HG03135 (cell line): ENCODE results near the gene LST1.

ENCODE experiments used
- ATAC-seq: cut with Tn5 transposase; IDR thresholded peaks from one replicate; pipeline ENCODE4 v1.9.1; 2021; ENCODE audit warnings: mild to moderate bottlenecking, moderate library complexity; ENCODE audit not compliant: unreplicated experiment

The LST1 gene

DNA sequence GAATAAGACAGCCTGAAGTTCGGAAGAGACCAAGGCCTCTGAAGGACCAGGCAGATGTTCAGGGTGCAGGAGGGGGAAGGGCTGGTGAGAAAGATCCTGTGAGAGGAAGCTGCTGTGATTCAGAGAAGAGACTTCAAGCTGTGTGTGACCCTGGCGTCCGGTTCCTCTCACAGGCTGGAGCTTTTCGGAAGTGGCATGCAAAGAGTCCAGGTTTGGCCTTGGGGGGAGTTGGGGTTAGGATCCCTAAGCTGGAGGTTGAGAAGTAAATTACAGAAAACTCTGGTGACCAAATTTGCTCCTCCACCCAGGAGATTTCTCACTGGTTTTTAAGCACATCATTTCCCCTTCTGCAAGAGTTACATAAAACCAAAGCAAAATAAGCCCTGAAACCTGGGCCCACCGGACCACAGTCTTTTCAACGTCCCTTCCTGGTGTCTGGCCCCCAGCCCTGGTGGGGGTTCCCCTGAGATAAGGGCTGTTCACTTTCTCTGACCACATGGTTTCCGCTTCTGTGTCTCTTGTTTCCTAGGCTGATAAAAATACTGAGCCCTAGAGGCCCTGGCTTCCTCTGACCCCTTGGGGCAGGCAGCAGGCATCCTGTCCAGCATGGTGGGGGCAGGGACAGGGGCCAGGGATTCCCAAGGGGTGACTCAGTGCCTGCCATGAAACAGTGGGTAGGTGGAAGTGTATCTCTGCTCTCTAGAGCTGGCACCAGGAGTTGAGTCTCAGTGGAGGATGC lies 25.9 kb upstream of the LST1 start:
- ATAC-seq, result peak; percentile 71

DNA sequence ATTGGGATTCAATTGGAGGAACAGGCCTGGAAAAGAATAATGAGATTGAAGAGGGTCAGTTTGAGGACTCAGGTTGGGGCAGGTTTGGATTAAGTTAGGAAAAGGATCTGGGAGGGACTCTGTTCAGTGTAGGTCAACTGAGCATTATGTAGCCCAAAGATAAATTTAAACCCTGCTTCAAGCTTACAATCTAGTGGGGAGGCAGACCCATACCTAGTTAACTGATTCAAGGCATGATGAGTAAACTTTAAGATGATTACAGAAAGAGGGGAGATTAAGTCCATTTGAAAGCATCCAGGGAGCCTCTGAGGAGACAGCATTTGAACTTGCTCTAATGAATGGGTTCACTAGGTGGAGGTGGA lies 25.4 kb upstream of the LST1 start:
- no peak for ATAC-seq

DNA sequence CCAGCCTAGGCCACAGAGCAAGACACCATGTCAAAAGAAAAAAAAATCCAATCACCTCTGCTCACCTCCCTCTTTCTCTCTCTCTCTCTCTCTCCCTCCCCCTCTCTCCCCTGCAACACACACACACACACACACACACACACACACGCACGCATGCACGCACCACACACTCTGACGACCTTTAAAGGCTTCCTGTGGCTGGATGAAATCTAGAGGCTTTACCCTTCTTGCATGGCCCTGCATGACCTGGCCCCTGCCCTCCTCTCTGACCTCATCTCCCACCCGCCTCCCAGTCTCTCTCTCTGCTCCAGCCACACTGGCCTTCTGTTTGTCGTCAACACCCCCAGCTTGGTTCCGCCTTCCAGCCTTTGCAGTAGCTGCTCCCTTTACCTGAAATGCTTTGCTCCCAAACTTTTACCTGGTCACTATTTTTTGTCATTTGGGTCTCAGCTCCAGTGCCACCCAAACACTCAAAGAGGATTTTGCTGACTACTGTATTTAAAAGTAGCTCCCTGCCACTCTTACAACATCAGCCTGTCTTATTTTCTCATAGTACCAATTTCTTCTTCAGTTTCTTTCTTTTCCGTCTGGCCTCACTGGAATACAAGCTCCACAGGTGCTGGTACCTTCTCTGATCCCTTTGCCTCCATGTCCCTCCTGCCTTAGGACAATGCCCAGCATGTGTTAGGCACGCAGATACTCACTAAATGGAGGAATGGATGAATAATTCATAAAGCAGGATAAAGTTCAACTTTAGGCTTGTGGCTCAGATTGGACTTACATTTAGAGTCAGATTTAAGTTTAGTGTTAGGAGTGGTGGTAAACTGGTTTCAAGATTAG lies 18.3 kb upstream of the LST1 start:
- no peak for ATAC-seq

DNA sequence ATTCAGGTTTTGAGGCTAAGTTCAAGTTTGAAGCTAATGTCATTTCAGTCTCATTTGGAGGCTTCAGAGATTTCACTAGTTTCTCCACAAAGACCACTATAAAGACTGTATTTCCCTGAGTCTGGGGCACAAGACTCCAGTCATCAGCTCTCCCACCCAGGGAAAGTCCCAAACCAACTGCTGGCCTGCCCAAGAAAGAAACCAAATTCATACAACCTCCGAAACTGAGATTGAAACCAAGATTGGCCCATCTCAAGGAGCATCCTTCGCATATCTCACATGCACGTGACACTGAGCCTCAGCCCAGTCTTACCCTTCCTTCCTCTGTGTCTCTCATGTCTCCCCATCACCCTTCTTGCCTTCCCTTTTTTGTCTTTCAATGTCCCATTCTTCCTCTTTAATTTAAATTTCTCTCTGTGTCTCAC lies 17.5 kb upstream of the LST1 start:
- peak; percentile 55 for ATAC-seq

DNA sequence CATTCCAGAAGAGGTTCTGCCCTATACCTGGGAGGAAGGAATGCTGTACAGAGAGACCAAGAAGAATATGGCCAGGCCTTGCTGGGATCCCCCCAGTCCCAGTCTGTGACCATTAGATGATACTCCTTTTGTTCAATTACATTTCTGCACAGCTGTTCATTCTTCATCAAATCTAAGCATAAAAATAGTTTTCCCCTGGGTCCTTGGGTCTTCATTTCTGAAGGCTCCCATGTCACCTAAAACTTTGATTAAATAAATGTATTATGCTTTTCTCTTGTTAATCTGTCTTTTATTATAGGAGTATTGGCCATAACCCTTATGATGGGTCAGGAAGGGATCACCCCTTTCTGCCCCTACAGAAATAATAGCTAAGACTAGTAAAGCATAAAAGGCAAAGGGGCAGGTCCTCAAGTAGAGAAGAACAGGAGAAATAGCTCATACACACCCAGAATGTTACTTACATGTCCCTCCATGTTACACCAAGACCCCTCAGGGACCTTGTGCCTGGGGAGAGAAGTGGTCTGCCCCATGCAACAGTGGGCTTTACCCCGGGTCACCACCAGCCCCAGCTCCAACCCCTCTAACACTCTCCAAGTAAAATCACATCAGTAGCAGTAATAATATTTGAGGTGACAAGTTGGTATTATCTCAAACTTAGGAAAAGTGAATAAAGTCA lies 16.1 kb upstream of the LST1 start:
- ATAC-seq, result no peak

DNA sequence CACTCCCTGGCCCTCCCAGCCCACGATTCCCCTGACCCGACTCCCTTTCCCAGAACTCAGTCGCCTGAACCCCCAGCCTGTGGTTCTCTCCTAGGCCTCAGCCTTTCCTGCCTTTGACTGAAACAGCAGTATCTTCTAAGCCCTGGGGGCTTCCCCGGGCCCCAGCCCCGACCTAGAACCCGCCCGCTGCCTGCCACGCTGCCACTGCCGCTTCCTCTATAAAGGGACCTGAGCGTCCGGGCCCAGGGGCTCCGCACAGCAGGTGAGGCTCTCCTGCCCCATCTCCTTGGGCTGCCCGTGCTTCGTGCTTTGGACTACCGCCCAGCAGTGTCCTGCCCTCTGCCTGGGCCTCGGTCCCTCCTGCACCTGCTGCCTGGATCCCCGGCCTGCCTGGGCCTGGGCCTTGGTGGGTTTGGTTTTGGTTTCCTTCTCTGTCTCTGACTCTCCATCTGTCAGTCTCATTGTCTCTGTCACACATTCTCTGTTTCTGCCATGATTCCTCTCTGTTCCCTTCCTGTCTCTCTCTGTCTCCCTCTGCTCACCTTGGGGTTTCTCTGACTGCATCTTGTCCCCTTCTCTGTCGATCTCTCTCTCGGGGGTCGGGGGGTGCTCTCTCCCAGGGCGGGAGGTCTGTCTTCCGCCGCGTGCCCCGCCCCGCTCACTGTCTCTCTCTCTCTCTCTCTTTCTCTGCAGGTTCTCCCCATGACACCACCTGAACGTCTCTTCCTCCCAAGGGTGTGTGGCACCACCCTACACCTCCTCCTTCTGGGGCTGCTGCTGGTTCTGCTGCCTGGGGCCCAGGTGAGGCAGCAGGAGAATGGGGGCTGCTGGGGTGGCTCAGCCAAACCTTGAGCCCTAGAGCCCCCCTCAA lies 13.8 kb upstream of the LST1 start, which contains the start of gene LTA:
TSS of gene LTA (plus strand) at position 249 of the 871 bp plus-strand sequence. CDS start at position 703, 454 bp downstream.
- ATAC-seq, result no peak

DNA sequence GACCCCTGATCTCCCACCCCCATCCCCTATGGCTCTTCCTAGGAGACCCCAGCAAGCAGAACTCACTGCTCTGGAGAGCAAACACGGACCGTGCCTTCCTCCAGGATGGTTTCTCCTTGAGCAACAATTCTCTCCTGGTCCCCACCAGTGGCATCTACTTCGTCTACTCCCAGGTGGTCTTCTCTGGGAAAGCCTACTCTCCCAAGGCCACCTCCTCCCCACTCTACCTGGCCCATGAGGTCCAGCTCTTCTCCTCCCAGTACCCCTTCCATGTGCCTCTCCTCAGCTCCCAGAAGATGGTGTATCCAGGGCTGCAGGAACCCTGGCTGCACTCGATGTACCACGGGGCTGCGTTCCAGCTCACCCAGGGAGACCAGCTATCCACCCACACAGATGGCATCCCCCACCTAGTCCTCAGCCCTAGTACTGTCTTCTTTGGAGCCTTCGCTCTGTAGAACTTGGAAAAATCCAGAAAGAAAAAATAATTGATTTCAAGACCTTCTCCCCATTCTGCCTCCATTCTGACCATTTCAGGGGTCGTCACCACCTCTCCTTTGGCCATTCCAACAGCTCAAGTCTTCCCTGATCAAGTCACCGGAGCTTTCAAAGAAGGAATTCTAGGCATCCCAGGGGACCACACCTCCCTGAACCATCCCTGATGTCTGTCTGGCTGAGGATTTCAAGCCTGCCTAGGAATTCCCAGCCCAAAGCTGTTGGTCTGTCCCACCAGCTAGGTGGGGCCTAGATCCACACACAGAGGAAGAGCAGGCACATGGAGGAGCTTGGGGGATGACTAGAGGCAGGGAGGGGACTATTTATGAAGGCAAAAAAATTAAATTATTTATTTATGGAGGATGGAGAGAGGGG lies 12.6 kb upstream of the LST1 start:
- no peak for ATAC-seq

DNA sequence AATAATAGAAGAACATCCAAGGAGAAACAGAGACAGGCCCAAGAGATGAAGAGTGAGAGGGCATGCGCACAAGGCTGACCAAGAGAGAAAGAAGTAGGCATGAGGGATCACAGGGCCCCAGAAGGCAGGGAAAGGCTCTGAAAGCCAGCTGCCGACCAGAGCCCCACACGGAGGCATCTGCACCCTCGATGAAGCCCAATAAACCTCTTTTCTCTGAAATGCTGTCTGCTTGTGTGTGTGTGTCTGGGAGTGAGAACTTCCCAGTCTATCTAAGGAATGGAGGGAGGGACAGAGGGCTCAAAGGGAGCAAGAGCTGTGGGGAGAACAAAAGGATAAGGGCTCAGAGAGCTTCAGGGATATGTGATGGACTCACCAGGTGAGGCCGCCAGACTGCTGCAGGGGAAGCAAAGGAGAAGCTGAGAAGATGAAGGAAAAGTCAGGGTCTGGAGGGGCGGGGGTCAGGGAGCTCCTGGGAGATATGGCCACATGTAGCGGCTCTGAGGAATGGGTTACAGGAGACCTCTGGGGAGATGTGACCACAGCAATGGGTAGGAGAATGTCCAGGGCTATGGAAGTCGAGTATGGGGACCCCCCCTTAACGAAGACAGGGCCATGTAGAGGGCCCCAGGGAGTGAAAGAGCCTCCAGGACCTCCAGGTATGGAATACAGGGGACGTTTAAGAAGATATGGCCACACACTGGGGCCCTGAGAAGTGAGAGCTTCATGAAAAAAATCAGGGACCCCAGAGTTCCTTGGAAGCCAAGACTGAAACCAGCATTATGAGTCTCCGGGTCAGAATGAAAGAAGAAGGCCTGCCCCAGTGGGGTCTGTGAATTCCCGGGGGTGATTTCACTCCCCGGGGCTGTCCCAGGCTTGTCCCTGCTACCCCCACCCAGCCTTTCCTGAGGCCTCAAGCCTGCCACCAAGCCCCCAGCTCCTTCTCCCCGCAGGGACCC lies 11.7 kb upstream of the LST1 start:
- ATAC-seq, result no peak

DNA sequence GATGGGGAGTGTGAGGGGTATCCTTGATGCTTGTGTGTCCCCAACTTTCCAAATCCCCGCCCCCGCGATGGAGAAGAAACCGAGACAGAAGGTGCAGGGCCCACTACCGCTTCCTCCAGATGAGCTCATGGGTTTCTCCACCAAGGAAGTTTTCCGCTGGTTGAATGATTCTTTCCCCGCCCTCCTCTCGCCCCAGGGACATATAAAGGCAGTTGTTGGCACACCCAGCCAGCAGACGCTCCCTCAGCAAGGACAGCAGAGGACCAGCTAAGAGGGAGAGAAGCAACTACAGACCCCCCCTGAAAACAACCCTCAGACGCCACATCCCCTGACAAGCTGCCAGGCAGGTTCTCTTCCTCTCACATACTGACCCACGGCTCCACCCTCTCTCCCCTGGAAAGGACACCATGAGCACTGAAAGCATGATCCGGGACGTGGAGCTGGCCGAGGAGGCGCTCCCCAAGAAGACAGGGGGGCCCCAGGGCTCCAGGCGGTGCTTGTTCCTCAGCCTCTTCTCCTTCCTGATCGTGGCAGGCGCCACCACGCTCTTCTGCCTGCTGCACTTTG lies 10.7 kb upstream of the LST1 start, which contains the start of gene TNF:
TSS of gene TNF (plus strand) at position 231 of the 567 bp plus-strand sequence. CDS start at position 408, 177 bp downstream.
- no peak for ATAC-seq

DNA sequence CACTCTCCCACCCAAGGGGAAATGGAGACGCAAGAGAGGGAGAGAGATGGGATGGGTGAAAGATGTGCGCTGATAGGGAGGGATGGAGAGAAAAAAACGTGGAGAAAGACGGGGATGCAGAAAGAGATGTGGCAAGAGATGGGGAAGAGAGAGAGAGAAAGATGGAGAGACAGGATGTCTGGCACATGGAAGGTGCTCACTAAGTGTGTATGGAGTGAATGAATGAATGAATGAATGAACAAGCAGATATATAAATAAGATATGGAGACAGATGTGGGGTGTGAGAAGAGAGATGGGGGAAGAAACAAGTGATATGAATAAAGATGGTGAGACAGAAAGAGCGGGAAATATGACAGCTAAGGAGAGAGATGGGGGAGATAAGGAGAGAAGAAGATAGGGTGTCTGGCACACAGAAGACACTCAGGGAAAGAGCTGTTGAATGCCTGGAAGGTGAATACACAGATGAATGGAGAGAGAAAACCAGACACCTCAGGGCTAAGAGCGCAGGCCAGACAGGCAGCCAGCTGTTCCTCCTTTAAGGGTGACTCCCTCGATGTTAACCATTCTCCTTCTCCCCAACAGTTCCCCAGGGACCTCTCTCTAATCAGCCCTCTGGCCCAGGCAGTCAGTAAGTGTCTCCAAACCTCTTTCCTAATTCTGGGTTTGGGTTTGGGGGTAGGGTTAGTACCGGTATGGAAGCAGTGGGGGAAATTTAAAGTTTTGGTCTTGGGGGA lies 10.0 kb upstream of the LST1 start:
- ATAC-seq, result no peak

DNA sequence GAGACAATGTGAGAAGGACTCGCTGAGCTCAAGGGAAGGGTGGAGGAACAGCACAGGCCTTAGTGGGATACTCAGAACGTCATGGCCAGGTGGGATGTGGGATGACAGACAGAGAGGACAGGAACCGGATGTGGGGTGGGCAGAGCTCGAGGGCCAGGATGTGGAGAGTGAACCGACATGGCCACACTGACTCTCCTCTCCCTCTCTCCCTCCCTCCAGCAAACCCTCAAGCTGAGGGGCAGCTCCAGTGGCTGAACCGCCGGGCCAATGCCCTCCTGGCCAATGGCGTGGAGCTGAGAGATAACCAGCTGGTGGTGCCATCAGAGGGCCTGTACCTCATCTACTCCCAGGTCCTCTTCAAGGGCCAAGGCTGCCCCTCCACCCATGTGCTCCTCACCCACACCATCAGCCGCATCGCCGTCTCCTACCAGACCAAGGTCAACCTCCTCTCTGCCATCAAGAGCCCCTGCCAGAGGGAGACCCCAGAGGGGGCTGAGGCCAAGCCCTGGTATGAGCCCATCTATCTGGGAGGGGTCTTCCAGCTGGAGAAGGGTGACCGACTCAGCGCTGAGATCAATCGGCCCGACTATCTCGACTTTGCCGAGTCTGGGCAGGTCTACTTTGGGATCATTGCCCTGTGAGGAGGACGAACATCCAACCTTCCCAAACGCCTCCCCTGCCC lies 9.0 kb upstream of the LST1 start:
- ATAC-seq, result no peak

DNA sequence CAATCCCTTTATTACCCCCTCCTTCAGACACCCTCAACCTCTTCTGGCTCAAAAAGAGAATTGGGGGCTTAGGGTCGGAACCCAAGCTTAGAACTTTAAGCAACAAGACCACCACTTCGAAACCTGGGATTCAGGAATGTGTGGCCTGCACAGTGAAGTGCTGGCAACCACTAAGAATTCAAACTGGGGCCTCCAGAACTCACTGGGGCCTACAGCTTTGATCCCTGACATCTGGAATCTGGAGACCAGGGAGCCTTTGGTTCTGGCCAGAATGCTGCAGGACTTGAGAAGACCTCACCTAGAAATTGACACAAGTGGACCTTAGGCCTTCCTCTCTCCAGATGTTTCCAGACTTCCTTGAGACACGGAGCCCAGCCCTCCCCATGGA lies 8.5 kb upstream of the LST1 start:
- no peak for ATAC-seq

DNA sequence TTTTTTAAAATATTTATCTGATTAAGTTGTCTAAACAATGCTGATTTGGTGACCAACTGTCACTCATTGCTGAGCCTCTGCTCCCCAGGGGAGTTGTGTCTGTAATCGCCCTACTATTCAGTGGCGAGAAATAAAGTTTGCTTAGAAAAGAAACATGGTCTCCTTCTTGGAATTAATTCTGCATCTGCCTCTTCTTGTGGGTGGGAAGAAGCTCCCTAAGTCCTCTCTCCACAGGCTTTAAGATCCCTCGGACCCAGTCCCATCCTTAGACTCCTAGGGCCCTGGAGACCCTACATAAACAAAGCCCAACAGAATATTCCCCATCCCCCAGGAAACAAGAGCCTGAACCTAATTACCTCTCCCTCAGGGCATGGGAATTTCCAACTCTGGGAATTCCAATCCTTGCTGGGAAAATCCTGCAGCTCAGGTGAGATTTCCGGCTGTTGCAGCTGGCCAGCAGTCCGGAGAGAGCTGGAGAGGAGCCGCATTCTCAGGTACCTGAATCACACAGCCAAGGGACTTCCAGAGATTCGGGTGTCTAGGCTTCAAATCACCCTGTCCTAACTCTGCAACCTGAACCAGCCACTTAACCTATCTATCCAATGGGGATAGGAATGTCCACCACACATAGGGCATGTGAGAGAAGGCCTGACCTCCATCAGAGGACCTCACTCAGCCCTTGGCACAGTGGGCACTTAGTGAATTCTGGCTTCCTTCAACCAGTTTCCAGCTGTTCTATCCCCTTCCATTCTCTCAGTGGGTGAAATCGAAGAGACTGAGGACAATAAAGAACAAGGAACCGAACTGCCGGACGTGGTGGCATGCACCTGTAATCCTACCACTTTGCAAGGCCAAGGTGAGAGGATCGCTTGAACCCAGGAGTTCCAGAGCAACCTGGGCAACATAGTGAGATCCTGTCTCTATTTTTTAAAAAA lies 7.6 kb upstream of the LST1 start:
- ATAC-seq, result no peak

DNA sequence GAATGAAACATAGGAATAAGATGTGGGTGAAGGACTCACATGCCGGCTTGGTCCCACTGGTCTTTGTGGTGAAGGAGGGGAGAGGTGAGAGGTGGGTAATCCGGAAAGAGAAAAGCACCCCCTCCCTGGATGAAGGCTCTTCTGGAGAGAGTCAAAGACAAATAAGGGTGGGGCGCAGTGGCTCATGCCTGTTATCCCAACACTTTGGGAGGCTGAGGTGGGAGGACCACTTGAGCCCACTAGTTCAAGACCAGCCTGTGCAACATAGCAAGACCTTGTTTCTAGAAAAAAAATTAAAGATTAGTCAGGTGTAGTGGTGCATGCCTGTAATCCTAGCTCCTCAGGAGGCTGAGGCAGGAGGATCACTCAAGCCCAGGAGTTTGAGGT lies 7.0 kb upstream of the LST1 start:
- ATAC-seq, result no peak

DNA sequence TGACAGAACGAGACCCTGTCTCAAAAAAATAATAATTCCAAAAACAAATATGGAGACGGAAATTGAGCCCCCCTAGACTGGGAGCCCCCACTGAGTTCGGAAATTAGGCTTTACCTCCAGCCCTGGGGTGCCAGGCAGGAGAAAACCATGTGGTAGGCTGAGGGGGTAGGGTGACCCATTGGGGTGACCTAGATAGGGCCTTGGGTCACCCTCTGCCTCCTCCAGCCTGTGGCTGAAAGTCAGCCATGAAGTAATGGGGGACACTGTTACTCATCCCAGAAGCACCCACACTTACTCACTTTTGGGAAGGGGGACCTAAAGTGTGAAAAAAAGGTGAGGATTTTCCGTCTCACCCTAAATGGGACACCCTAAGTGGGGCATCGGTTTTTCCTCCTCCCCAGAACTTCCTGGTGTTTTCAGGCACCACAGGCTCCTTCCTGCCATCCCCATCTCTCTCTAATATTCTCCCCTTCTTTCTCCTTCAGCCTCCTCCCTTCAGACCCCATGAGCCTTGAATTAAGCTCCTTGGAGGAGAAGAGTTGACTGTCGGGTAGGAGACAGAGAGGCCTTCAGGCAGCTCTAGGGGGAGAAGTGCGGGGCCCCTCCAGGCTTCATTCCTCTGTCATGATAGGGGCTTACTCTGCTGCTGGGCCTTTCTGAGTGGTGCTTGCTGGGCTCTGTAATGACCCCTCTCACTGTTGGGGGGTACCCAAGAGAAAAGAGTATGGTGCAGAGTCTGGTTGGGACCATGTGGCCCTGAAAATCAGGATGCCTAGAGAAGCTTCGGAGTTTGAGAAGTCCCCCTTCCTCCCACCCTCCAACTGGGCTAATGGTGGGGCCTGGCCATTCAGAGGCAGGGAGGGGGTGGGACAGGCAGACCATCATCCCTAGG lies 6.3 kb upstream of the LST1 start:
- no peak for ATAC-seq
